ENCODE data around the gene LEAP2. TPM values are rescaled to one million over a fixed set of nuclear protein-coding genes. Genes with fewer than 3 reads are reported as not detected.

The LEAP2 gene
- total RNA-seq, 1 experiment from 2014 or later: 1.4 TPM

GRCh38 chr5:132887283-132887682, 13.8 kb downstream of the LEAP2 start:
- H2BK15ac ChIP-seq (ENCODE audit: low read depth, low read length): no peak overlapping the region
- no peak overlapping the region for H3T11ph ChIP-seq (ENCODE audit: low read length)
- H3K23me2 ChIP-seq (ENCODE audit: insufficient read length, low read depth, low read length, poor library complexity, severe bottlenecking): no peaks in the 10 kb centered on the region
- no peaks in the 10 kb centered on the region for H3K79me1 ChIP-seq (ENCODE audit: insufficient read depth, low read depth, low read length, poor library complexity, severe bottlenecking)
- H2BK5ac ChIP-seq (ENCODE audit: insufficient read length, low read length): no peak overlapping the region
- WGBS (ENCODE audit: extremely low coverage, insufficient read length, low lambda C conversion rate): no CpG with 5 or more reads among the region's 1 CpG
- no peak overlapping the region for H3K14ac ChIP-seq (ENCODE audit: insufficient read depth, low read length)
- DNase-seq: no peak
- H3K4me1 Mint-ChIP-seq: peaks cover 0 to 2% of the 10 kb centered on the region in 2 experiments; a peak in 1 of 4 replicates
- no peaks in the 10 kb centered on the region for H3K9me3 Mint-ChIP-seq
- H2AFZ ChIP-seq (ENCODE audit: low read length): no peak overlapping the region
- no peaks in the 10 kb centered on the region for H3K27me3 ChIP-seq (ENCODE audit: insufficient read depth, low read length)
- no peak overlapping the region for H3K4ac ChIP-seq (ENCODE audit: low read depth, low read length)
- no peak overlapping the region for H2BK12ac ChIP-seq (ENCODE audit: insufficient read length, low read depth, low read length)
- no peaks in the 10 kb centered on the region for H3K9me3 ChIP-seq (ENCODE audit: control insufficient read depth, low read depth, low read length)
- no peaks in the 10 kb centered on the region for H4K20me1 ChIP-seq (ENCODE audit: control insufficient read depth, insufficient read depth, insufficient read length)
- no peak overlapping the region for H4K91ac ChIP-seq (ENCODE audit: insufficient read length, low read depth, low read length)
- no peaks in the 10 kb centered on the region for H3K79me2 ChIP-seq (ENCODE audit: insufficient read depth, low read length)
- H3K9ac ChIP-seq (ENCODE audit: extremely low read depth, insufficient read length, low read length): no peak overlapping the region
- H3K36me3 Mint-ChIP-seq (ENCODE audit: insufficient read depth in 1 of 3, low read depth in 3 of 3): peaks cover 29 to 81% (median 79%) of the 10 kb centered on the region in 3 experiments; a peak in 6 of 7 replicates
- no peak overlapping the region for H3K4me3 Mint-ChIP-seq
- H3K18ac ChIP-seq (ENCODE audit: insufficient read length, low read depth, low read length): no peak overlapping the region
- H2BK20ac ChIP-seq (ENCODE audit: low read depth, low read length, poor library complexity, severe bottlenecking): no peak overlapping the region
- H2AK5ac ChIP-seq (ENCODE audit: insufficient read length, low read length): no peak overlapping the region
- H2BK120ac ChIP-seq (ENCODE audit: low read depth, low read length, poor library complexity, severe bottlenecking): no peak overlapping the region
- H3K56ac ChIP-seq (ENCODE audit: insufficient read length, low read depth, low read length): no peak overlapping the region
- H3K27ac ChIP-seq (ENCODE audit: insufficient read length, low read depth, low read length): no peak overlapping the region
- no peaks in the 10 kb centered on the region for H3K4me1 ChIP-seq (ENCODE audit: insufficient read depth, low read length)
- H3K4me2 ChIP-seq (ENCODE audit: insufficient read depth, insufficient read length, low read length): no peak overlapping the region
- no peak overlapping the region for H3K23ac ChIP-seq (ENCODE audit: insufficient read length, low read depth, low read length)
- no peak overlapping the region for H3K27ac Mint-ChIP-seq
- H4K5ac ChIP-seq (ENCODE audit: insufficient read length, low read depth, low read length): no peak overlapping the region
- no peaks in the 10 kb centered on the region for H3K27me3 Mint-ChIP-seq (ENCODE audit: low read depth)
- TF ChIP-seq CTCF (conservative IDR thresholded peaks at IDR 0.05): no peak
- H4K8ac ChIP-seq (replicated peaks; ENCODE audit: insufficient read length, low read depth, low read length): no peak overlapping the region

Measured in H9 (cell line).